ENCODE results near the gene ITPKC.

Gene ITPKC

GRCh38 chr19:40690693-40691420 lies 26.1 kb upstream of the ITPKC start:
- FAIRE-seq: no peak

DNA sequence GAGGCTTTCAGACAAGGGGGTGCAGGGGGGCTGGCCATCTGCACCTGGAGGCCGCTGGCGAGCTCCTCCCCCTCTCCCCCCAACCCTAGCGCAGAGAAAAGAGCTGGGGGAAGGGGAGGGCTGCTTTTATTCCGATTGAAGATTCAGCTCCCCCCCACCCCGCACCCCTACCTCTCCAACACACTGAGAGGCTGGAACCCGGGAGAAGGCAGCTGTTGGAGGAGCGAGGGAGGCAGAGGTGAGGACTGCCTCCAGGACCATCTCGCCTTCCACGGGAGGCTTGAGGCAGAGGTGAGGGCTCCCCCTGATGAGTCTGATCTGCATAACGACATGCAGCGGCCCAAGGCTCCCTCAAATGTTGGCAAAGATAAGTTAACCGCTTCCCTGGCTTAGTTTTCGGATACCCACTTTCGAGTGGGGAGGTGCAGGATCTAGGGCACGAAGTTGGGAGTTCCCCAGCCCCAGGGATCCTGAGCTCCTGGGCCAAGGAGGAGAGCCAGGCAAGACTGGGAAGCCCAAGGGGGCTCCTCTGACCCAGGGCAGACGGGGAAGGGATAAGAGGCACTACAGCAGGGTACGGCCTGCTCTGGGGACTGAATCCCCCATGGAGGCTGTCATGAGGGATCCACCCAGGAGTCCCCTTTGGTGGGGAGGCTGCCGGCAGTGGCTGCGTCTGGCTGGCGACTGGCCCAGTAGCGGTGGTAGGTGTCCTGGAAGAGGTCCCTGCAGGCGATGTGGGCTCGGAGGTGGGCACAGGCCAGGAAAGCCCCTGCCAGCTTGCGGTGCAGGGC lies 25.3 kb upstream of the ITPKC start:
- no peak for FAIRE-seq

GRCh38 chr19:40692212-40692551 lies 24.7 kb upstream of the ITPKC start:
- FAIRE-seq: no peak

- no peak for FAIRE-seq
Measured at GRCh38 chr19:40693150-40693788, 23.6 kb upstream of the ITPKC start.

DNA sequence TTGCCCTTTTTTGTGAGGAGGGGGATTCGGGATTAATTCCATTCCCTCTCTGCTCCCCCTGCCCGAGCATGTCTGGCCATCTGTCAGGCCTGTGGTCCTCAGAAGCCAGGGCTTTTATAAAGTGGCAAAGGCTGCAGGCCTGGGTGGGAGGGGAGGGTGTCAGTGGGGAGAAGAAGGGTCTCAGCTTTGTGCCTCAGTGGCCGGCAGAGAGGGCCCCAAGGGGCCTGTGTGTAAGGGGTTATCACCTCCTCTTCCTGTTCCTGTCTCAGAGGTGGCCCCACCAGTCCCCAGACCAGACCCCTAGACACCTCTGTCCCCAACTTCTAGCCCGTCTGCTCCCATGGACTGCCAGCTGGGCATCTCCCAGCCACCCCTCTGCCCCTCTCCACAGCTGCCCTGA lies 23.0 kb upstream of the ITPKC start:
- FAIRE-seq: no peak

- no peak for FAIRE-seq
Measured at GRCh38 chr19:40695881-40696280, 21.0 kb upstream of the ITPKC start.

GRCh38 chr19:40697007-40697406 lies 19.9 kb upstream of the ITPKC start:
- FAIRE-seq: no peak

- FAIRE-seq: no peak
Measured at GRCh38 chr19:40700083-40700482, 16.8 kb upstream of the ITPKC start.

DNA sequence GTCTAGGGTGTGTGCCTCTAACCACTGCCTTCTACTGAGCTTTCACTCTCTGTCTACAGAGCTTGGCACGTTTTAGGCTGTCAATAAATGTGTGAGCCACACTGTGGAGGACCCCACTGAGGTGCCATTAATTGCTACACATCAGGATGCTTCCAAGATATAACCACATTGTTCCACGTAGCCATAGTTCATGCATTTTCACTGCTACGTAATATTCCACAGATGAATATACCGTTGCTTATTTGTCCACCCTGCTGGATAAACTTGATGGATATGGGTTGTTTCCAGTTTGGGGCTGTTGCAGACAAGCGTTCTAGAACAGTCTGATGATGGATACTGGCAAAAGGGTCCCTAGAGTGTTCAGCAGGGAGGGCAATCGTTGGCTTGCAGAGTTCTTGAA lies 15.2 kb upstream of the ITPKC start:
- no peak for FAIRE-seq

- FAIRE-seq: no peak
Measured at GRCh38 chr19:40702337-40703012, 14.4 kb upstream of the ITPKC start.

- no peak for FAIRE-seq
Measured at GRCh38 chr19:40703029-40703755, 13.7 kb upstream of the ITPKC start.

DNA sequence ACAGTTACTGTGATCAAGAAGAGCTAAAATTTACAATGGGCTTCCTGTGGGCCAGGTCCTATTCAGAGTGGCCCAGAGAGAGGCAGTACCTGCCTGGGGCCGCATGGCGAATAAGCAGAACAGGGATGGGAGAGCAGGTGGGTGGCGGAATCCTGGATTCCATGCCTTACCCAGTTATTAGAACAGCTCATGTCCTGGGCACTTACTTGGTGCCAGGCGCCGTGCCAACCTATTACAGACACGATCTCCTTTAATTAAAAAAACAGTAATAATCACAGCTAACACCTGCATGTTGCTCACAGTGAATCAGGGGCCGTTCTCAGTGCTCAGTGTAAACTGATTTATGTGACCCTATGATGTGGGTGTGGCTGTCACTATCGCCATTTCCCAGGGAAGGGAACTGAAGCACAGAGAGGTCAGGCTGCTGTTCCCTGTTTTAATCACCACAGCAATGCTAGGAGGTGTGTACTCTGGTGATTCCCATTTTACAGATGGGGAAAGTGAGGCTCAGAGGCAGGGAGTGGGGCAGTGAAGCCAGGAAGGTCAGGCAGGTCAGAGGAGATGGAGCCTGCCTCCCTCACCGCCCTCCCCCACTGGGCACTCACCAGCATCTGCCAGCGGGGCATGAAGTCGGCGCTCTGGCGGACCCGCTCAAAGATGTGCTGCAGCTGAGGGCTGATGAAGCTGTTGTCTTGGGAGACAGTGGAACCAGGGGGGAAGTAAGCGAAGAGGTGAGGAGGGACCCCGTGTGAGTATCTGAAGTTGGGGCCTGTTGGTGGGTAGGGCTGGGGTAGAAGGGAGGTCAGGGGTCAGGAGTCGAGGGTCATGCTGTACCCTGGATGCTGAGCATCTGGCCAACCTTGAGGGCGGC lies 12.2 kb upstream of the ITPKC start:
- no peak for FAIRE-seq

DNA sequence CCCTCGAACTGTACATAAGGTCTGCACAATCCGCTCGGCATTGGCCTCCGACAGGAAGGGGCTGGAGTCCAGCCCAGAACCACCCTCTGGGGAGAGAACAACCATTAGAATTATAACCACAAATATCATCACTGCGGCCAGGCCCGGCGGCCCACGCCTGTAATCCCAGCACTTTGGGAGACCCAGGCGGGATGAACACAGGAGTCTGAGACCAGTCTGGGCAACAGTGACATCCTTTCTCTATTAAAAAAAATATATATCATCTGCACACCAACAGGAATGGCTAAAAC lies 11.6 kb upstream of the ITPKC start:
- no peak for FAIRE-seq

GRCh38 chr19:40705950-40706619 lies 10.8 kb upstream of the ITPKC start:
- no peak for FAIRE-seq

GRCh38 chr19:40707615-40708014 lies 9.3 kb upstream of the ITPKC start:
- FAIRE-seq: no peak

GRCh38 chr19:40709817-40710216 lies 7.1 kb upstream of the ITPKC start:
- no peak for FAIRE-seq

- no peak for FAIRE-seq
Measured at GRCh38 chr19:40713939-40714338, 3.0 kb upstream of the ITPKC start.

GRCh38 chr19:40714441-40715299 lies 2.2 kb upstream of the ITPKC start:
- FAIRE-seq: no peak

DNA sequence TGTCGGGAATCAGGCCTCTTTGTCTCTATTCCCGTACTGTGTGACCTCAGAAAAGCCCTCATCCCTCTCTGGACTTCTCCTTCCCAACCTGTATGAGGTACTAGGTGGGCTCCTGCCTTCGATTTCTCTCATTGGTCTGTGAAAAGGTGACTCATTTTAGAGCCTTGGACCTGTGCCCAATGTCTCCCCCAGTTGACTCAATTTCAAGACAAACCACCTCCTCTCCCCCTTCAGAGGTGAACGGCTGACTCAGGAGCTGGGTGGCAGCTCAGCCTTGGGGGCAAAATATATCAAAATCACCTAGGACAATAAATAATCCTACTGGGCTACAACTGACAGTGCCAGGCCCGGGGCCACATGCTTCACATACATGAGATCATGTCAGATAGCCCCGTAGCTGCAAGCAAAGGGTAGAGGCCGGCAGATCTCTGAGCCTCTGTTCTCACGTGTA lies 856 bp upstream of the ITPKC start:
- no peak for FAIRE-seq

DNA sequence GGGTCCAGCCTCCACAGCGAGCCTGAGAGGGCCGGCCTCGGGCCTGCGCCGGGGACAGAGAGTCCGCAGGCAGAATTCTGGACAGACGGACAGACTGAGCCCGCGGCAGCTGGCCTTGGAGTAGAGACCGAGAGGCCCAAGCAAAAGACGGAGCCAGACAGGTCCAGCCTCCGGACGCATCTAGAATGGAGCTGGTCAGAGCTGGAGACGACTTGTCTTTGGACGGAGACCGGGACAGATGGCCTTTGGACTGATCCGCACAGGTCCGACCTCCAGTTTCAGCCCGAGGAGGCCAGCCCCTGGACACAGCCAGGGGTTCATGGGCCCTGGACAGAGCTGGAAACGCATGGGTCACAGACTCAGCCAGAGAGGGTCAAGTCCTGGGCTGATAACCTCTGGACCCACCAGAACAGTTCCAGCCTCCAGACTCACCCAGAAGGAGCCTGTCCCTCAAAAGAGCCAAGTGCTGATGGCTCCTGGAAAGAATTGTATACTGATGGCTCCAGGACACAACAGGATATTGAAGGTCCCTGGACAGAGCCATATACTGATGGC lies 490 bp downstream of the ITPKC start:
- no peak for FAIRE-seq

Data from A204.1 (cell line).